Sigmoid colon (tissue), 4 donors: ENCODE data around the gene SSTR1.

Experiments
- CTCF ChIP-seq, 4 experiments: fragments of 450-650 bp in 3 of 4; fragments of 200-600 bp in 1 of 4; IDR thresholded peaks; one replicate each; pipeline ENCODE4 v1.5.1; 2016 to 2019; ENCODE audit warnings: antibody characterized with exemption in 4 of 4, mild to moderate bottlenecking in 3 of 4, moderate library complexity in 2 of 4
- POLR2A ChIP-seq, 2 donors: fragments of 450-650 bp; IDR thresholded peaks; one replicate each; pipeline ENCODE4 v1.6.1; 2016; ENCODE audit warnings: antibody characterized with exemption in 2 of 2, mild to moderate bottlenecking in 2 of 2, moderate library complexity in 2 of 2
- POLR2AphosphoS5 ChIP-seq, 4 donors: sonication (generic); formaldehyde crosslinking; IDR thresholded peaks; one replicate each; pipeline ENCODE4 v1.6.1; 2017; ENCODE audit warnings: antibody characterized with exemption in 4 of 4

DNA sequence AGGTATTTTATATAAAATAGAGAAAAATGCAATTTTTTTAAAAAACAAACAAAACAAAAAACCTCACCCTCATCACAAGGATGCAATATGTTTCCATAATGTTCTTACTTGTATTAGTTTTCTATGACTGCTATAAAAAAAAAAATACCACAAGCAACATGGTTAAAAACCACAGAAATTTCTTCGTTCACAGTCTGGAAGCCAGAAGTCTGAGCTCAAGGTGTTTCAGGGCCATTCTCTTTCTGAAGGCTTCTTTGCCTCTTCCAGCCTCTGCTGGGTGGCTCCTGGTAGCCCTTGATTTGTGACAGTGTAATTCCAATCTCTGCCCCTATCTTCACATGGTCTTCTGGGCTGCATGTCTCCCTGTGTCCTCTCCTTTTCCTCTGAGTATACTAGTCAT lies 21.5 kb upstream of the SSTR1 start:
- TF ChIP-seq POLR2AphosphoS5 (IDR thresholded peaks at IDR 0.05) (no peak), POLR2A (IDR thresholded peaks at IDR 0.05) (no peak), CTCF (IDR thresholded peaks at IDR 0.05) (no peak)
